IMR-90 (cell line): ENCODE results near the gene FBXO3. TPM values are rescaled to one million over a fixed set of nuclear protein-coding genes. Genes with fewer than 3 reads are reported as not detected.

ENCODE experiments used
- ATAC-seq: fragments of 200-7000 bp; cut with Tn5 transposase; 2 replicates; pipeline ENCODE4 v1.9.1; 2020; ENCODE audit warnings: low read depth, mild to moderate bottlenecking, moderate library complexity
- BruUV-seq: library from RNA; stranded (reverse); fragments of 400-500 nt; replicated peaks from 2 replicates; lab custom pipeline; 2021; lab: Mats Ljungman, UMichigan
- CTCF ChIA-PET: fragments of 300-600 bp; formaldehyde crosslinking; extraction: SDS; loops from one replicate; lab custom pipeline; 2021; ENCODE audit warnings: antibody characterized with exemption; lab: Yijun Ruan, JAX
- POLR2A ChIA-PET: fragments of 300-600 bp; sonication (Branson Sonifier 250); formaldehyde crosslinking; loops from one replicate; lab custom pipeline; 2022; ENCODE audit warnings: antibody characterized with exemption; ENCODE audit not compliant: unreplicated experiment; lab: Charles Lee
- DNase-seq: peaks from one replicate; pipeline ENCODE4 v3.0.0; 2013
- H2AFZ ChIP-seq: replicated peaks from 2 replicates; pipeline ENCODE3; 2013; ENCODE audit warnings: low read length, mild to moderate bottlenecking; ENCODE audit not compliant: poor library complexity
- H2AK5ac ChIP-seq: 2 replicates; pipeline ENCODE4 v1.6.1; 2013; ENCODE audit warnings: low read depth, low read length, inconsistent platforms
- H2AK9ac ChIP-seq: replicated peaks from 2 replicates; pipeline ENCODE3; 2013; ENCODE audit warnings: mild to moderate bottlenecking, low read depth, low read length, moderate library complexity; ENCODE audit not compliant: poor library complexity
- H2BK120ac ChIP-seq: 2 replicates; pipeline ENCODE4 v1.6.1; 2013; ENCODE audit warnings: low read depth, low read length, inconsistent platforms
- H2BK15ac ChIP-seq: 3 replicates; pipeline ENCODE4 v1.6.1; 2013; ENCODE audit warnings: low read depth, low read length, inconsistent platforms
- H2BK20ac ChIP-seq: 2 replicates; pipeline ENCODE4 v1.6.1; 2013; ENCODE audit warnings: low read depth, mild to moderate bottlenecking, inconsistent platforms, low read length, moderate library complexity
- H2BK5ac ChIP-seq: 2 replicates; pipeline ENCODE4 v1.6.1; 2013; ENCODE audit warnings: mild to moderate bottlenecking, low read depth, low read length, inconsistent platforms; ENCODE audit not compliant: poor library complexity, severe bottlenecking
- H3K14ac ChIP-seq: replicated peaks from 2 replicates; pipeline ENCODE4 v1.6.1; 2013; ENCODE audit warnings: low read depth, low read length, inconsistent platforms
- H3K18ac ChIP-seq: 2 replicates; pipeline ENCODE4 v1.6.1; 2013; ENCODE audit warnings: low read depth, low read length, control low read depth
- H3K23ac ChIP-seq: 2 replicates; pipeline ENCODE4 v1.6.1; 2013; ENCODE audit warnings: low read depth, low read length, inconsistent platforms
- H3K27ac ChIP-seq: 2 replicates; pipeline ENCODE4 v1.5.1; 2013; ENCODE audit warnings: mild to moderate bottlenecking, control low read depth, low read length; ENCODE audit not compliant: insufficient read depth
- H3K27me3 ChIP-seq: 2 replicates; pipeline ENCODE4 v1.6.1; 2013; ENCODE audit warnings: low read length; ENCODE audit not compliant: control insufficient read depth, insufficient read depth
- H3K36me3 ChIP-seq: 2 replicates; pipeline ENCODE4 v1.6.1; 2013; ENCODE audit warnings: low read length, mixed read lengths; ENCODE audit not compliant: control insufficient read depth, insufficient read depth
- H3K4ac ChIP-seq: 2 replicates; pipeline ENCODE4 v1.6.1; 2013; ENCODE audit warnings: low read depth, low read length, inconsistent platforms
- H3K4me1 ChIP-seq: 2 replicates; pipeline ENCODE4 v1.6.1; 2013; ENCODE audit warnings: low read length, mixed read lengths; ENCODE audit not compliant: control insufficient read depth, insufficient read depth
- H3K4me2 ChIP-seq: 2 replicates; pipeline ENCODE4 v1.6.1; 2013; ENCODE audit warnings: low read depth, mild to moderate bottlenecking, control low read depth, low read length, moderate library complexity
- H3K4me3 ChIP-seq: 2 replicates; pipeline ENCODE4 v1.5.1; 2013; ENCODE audit warnings: low read depth, mild to moderate bottlenecking, control low read depth, low read length, moderate library complexity; ENCODE audit not compliant: insufficient read depth
- H3K56ac ChIP-seq: 2 replicates; pipeline ENCODE4 v1.6.1; 2013; ENCODE audit warnings: low read length, inconsistent platforms; ENCODE audit not compliant: insufficient read depth; ENCODE audit errors: extremely low read depth
- H3K79me1 ChIP-seq, 2 experiments: 2 replicates each; pipeline ENCODE4 v1.6.1; 2013; ENCODE audit warnings: low read length in 2 of 2, inconsistent platforms in 1 of 2, low read depth in 1 of 2
- H3K9ac ChIP-seq: 2 replicates; pipeline ENCODE4 v1.6.1; 2013; ENCODE audit warnings: low read depth, low read length, control low read depth
- H3K9me1 ChIP-seq: 2 replicates; pipeline ENCODE4 v1.6.1; 2013; ENCODE audit warnings: low read length, inconsistent platforms; ENCODE audit not compliant: insufficient read depth
- H3K9me3 ChIP-seq: 2 replicates; pipeline ENCODE4 v1.6.1; 2013; ENCODE audit warnings: low read length; ENCODE audit not compliant: control insufficient read depth, insufficient read depth
- H4K20me1 ChIP-seq: 2 replicates; pipeline ENCODE4 v1.6.1; 2013; ENCODE audit warnings: low read length, inconsistent platforms; ENCODE audit not compliant: insufficient read depth
- H4K5ac ChIP-seq: 2 replicates; pipeline ENCODE4 v1.6.1; 2013; ENCODE audit warnings: mild to moderate bottlenecking, low read depth, low read length, control low read depth
- H4K8ac ChIP-seq, 2 experiments: 2 replicates each; pipeline ENCODE4 v1.6.1; 2013; ENCODE audit warnings: low read depth in 2 of 2, low read length in 2 of 2, control low read depth in 1 of 2, inconsistent platforms in 1 of 2
- H4K91ac ChIP-seq: 2 replicates; pipeline ENCODE4 v1.6.1; 2013; ENCODE audit warnings: low read depth, low read length, inconsistent platforms; ENCODE audit not compliant: insufficient read depth
- BHLHE40 ChIP-seq: fragments of 150-350 bp; IDR thresholded peaks from 2 replicates; pipeline ENCODE4 v1.6.1; 2016; ENCODE audit warnings: mild to moderate bottlenecking, low read depth, low read length
- CEBPB ChIP-seq: IDR thresholded peaks from 2 replicates; pipeline ENCODE4 v1.6.1; 2012; ENCODE audit warnings: low read depth, low read length, improper control_type of control experiment
- CHD1 ChIP-seq: IDR thresholded peaks from 2 replicates; pipeline ENCODE4 v1.6.1; 2012; ENCODE audit warnings: low read depth, low read length, improper control_type of control experiment
- CTCF ChIP-seq: conservative IDR thresholded peaks from 2 replicates; pipeline ENCODE4 v1.5.1; 2012; ENCODE audit warnings: mild to moderate bottlenecking, low read depth, low read length, improper control_type of control experiment
- ELK1 ChIP-seq: fragments of 150-350 bp; IDR thresholded peaks from 2 replicates; pipeline ENCODE4 v1.6.1; 2016; ENCODE audit warnings: low read depth, mild to moderate bottlenecking, low read length, moderate library complexity, borderline replicate concordance
- FOS ChIP-seq: fragments of 150-350 bp; IDR thresholded peaks from 2 replicates; pipeline ENCODE4 v1.6.1; 2016; ENCODE audit warnings: low read depth, low read length
- MAFK ChIP-seq: IDR thresholded peaks from 2 replicates; pipeline ENCODE4 v1.6.1; 2012; ENCODE audit warnings: low read depth, low read length, improper control_type of control experiment
- MAZ ChIP-seq: IDR thresholded peaks from 2 replicates; pipeline ENCODE4 v1.6.1; 2012; ENCODE audit warnings: low read depth, mild to moderate bottlenecking, low read length, improper control_type of control experiment, moderate library complexity, borderline replicate concordance
- MXI1 ChIP-seq: IDR thresholded peaks from 2 replicates; pipeline ENCODE4 v1.6.1; 2012; ENCODE audit warnings: low read depth, mild to moderate bottlenecking, low read length, moderate library complexity, borderline replicate concordance
- NFE2L2 ChIP-seq: fragments of 150-350 bp; IDR thresholded peaks from 2 replicates; pipeline ENCODE4 v1.6.1; 2016; ENCODE audit warnings: low read depth, mild to moderate bottlenecking, low read length
- POLR2A ChIP-seq: IDR thresholded peaks from 2 replicates; pipeline ENCODE4 v1.6.1; 2012; ENCODE audit warnings: mild to moderate bottlenecking, low read depth, low read length
- RAD21 ChIP-seq: IDR thresholded peaks from 2 replicates; pipeline ENCODE4 v1.6.1; 2012; ENCODE audit warnings: low read length, improper control_type of control experiment
- RCOR1 ChIP-seq: IDR thresholded peaks from 2 replicates; pipeline ENCODE4 v1.6.1; 2012; ENCODE audit warnings: mild to moderate bottlenecking, low read length, improper control_type of control experiment; ENCODE audit not compliant: insufficient replicate concordance
- RFX5 ChIP-seq: IDR thresholded peaks from 2 replicates; pipeline ENCODE4 v1.8.0; 2012; ENCODE audit warnings: low read depth, mild to moderate bottlenecking, low read length, moderate library complexity
- SMC3 ChIP-seq: fragments of 150-350 bp; IDR thresholded peaks from 2 replicates; pipeline ENCODE4 v1.6.1; 2016; ENCODE audit warnings: low read depth, mild to moderate bottlenecking, antibody characterized with exemption, low read length, moderate library complexity
- USF2 ChIP-seq: fragments of 150-350 bp; IDR thresholded peaks from 2 replicates; pipeline ENCODE4 v1.6.1; 2017; ENCODE audit warnings: mild to moderate bottlenecking, antibody characterized with exemption, low read length, low read depth
- WGBS, 2 experiments: methylation state at CpG; one replicate each; pipeline versions ENCODE4 v1.1.5 to v1.1.7; 2013; ENCODE audit warnings: missing lambda C conversion rate in 2 of 2; ENCODE audit not compliant: insufficient read length in 1 of 2; ENCODE audit errors: extremely low coverage in 2 of 2; 5-methylcytosine and 5-hydroxymethylcytosine counted together
- dilution Hi-C: fragments of 300-500 bp; cut with HindIII; formaldehyde crosslinking; loops from one replicate; pipeline ENCODE4 v1.14.3; 2018; ENCODE audit warnings: low sequenced_read_pairs; ENCODE audit not compliant: unreplicated experiment
- in situ Hi-C: fragments of 300-500 bp; cut with MboI; formaldehyde crosslinking; loops from 3 replicates; pipeline ENCODE4 v1.14.3; 2019; ENCODE audit warnings: low sequenced_read_pairs, inconsistent platforms, mixed read lengths
- intact Hi-C: fragments of 100-400 bp; cut with micrococcal nuclease; formaldehyde crosslinking; loops from 2 replicates; pipeline ENCODE4 v1.10.0; 2022
- polyA plus RNA-seq, 3 experiments: library from polyadenylated mRNA; depleted of rRNA; stranded (reverse); fragments of >200 nt; gene quantifications; 2 replicates each; pipeline ENCODE4 v1.2.3, GENCODE V29; 2012; ENCODE audit warnings: low replicate concordance in 1 of 3
- total RNA-seq: library from RNA; depleted of rRNA; stranded (reverse); fragments of >200 nt; gene quantifications from 2 replicates; pipeline ENCODE4 v1.2.3, GENCODE V29; 2012

Gene FBXO3
- total and polyA plus RNA-seq, 2 of the 4 experiments (the other 2 are of a cell fraction) = 26.2 to 51.1 TPM

- no TSS peak for BruUV-seq
- Histone ChIP-seq H3K9ac (no peak overlapping the region), H3K4me1 (peaks cover 37% of the 10 kb centered on the region)
Observed at GRCh38 chr11:33725496-33725895, 48.8 kb downstream of the FBXO3 start.

More at GRCh38 chr11:33725496-33725895, 48.8 kb downstream of the FBXO3 start:
- peaks cover 34% of the 10 kb centered on the region for H3K9me1 ChIP-seq
- H4K5ac ChIP-seq = no peak overlapping the region
- ATAC-seq (no peak), DNase-seq (no peak)
- H4K8ac ChIP-seq = peak overlapping the region in 1 of 2 experiments; percentile 33; a peak in 1 of 4 replicates
- H2AFZ ChIP-seq = no peak overlapping the region
- H3K36me3 ChIP-seq = peaks cover 16% of the 10 kb centered on the region
- no peak overlapping the region for H2AK5ac ChIP-seq
- peaks cover 61% of the 10 kb centered on the region for H4K20me1 ChIP-seq
- intact Hi-C loops (no loop called here), in situ Hi-C loops (no loop called here), dilution Hi-C loops (no loop called here)
- no peak overlapping the region for H3K4ac ChIP-seq
- no peak overlapping the region; the same call in 1 of the 2 replicates for H2BK20ac ChIP-seq
- H2BK120ac ChIP-seq = no peak overlapping the region
- TF ChIP-seq RAD21 (no peak), ELK1 (no peak), RCOR1 (no peak), NFE2L2 (no peak), MXI1 (no peak), RFX5 (no peak), CTCF (no peak), CEBPB (no peak), USF2 (no peak), POLR2A (no peak), CHD1 (no peak), MAZ (no peak), MAFK (no peak), BHLHE40 (no peak), SMC3 (no peak), FOS (no peak)
- H2AK9ac ChIP-seq = no peak overlapping the region
- no peak overlapping the region for H3K14ac ChIP-seq
- WGBS, 2 experiments = no CpG with 5 or more reads among the region's 5 CpGs
- no peak overlapping the region for H3K4me3 ChIP-seq
- POLR2A ChIA-PET = no interaction called here
- CTCF ChIA-PET = no interaction called here
- H3K79me1 ChIP-seq = peaks cover 9 to 53% of the 10 kb centered on the region in 2 experiments; a peak in 3 of 4 replicates
- H4K91ac ChIP-seq = no peak overlapping the region
- H3K27ac ChIP-seq = no peak overlapping the region
- H2BK5ac ChIP-seq = peak overlapping the region; percentile 43
- peak overlapping the region; percentile 18; the same call in 1 of the 2 replicates for H3K23ac ChIP-seq
- no peak overlapping the region for H3K56ac ChIP-seq
- no peak overlapping the region for H2BK15ac ChIP-seq
- 0 out of 2 replicates have a peak overlapping the region, but pooled peaks have one; percentile 10 for H3K4me2 ChIP-seq
- H3K9me3 ChIP-seq = no peaks in the 10 kb centered on the region
- H3K18ac ChIP-seq = no peak overlapping the region
- H3K27me3 ChIP-seq = no peaks in the 10 kb centered on the region
